ENCODE data around the gene GDA.

Gene GDA

DNA sequence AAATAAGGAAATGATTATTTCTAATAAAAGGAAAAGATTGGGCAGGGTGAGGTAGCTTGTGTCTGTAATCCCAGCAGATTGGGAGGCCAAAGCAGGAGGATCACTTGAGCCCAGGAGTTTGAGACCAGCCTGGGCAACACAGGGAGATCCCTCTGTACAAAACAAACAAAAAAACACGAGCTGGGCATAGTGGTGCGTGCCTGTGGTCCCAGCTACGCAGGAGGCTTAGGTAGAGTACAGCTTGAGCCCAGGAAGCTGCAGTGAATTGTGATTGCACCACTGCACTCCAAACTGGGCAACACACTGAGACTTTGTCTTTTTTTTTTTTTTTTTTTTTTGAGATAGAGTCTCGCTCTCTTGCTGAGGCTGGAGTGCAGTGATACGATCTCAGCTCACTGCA lies 18.8 kb downstream of the GDA start:
- no peak for TF ChIP-seq CTCF (IDR thresholded peaks at IDR 0.05; ENCODE audit: insufficient read depth, low read length, poor library complexity, severe bottlenecking)
- H3K27me3 ChIP-seq (replicated peaks; ENCODE audit: control insufficient read depth, insufficient read depth, low read length), result no peaks in the 10 kb centered on the region
- DNase-seq (ENCODE audit: extremely low read depth, insufficient read length), result no peak
- H3K4me3 ChIP-seq (replicated peaks; ENCODE audit: low read depth, low read length), result no peak overlapping the region
- no peaks in the 10 kb centered on the region for H3K36me3 ChIP-seq (ENCODE audit: control insufficient read depth, insufficient read depth, low read length)

- no peaks in the 10 kb centered on the region for H3K27me3 ChIP-seq (replicated peaks; ENCODE audit: control insufficient read depth, insufficient read depth, low read length)
- no peak for TF ChIP-seq CTCF (IDR thresholded peaks at IDR 0.05; ENCODE audit: insufficient read depth, low read length, poor library complexity, severe bottlenecking)
- no peaks in the 10 kb centered on the region for H3K36me3 ChIP-seq (ENCODE audit: control insufficient read depth, insufficient read depth, low read length)
- H3K4me3 ChIP-seq (replicated peaks; ENCODE audit: low read depth, low read length), result no peak overlapping the region
- no peak for DNase-seq (ENCODE audit: extremely low read depth, insufficient read length)
Measured at GRCh38 chr9:72169178-72169577, 19.9 kb downstream of the GDA start.

GRCh38 chr9:72173080-72173479 lies 23.8 kb downstream of the GDA start:
- Histone ChIP-seq H3K4me3 (replicated peaks; ENCODE audit: low read depth, low read length) (no peak overlapping the region), H3K36me3 (ENCODE audit: control insufficient read depth, insufficient read depth, low read length) (no peaks in the 10 kb centered on the region), H3K27me3 (replicated peaks; ENCODE audit: control insufficient read depth, insufficient read depth, low read length) (no peaks in the 10 kb centered on the region)
- no peak for DNase-seq (ENCODE audit: extremely low read depth, insufficient read length)
- TF ChIP-seq CTCF (IDR thresholded peaks at IDR 0.05; ENCODE audit: insufficient read depth, low read length, poor library complexity, severe bottlenecking), result no peak

GRCh38 chr9:72185561-72185960 lies 36.3 kb downstream of the GDA start:
- Histone ChIP-seq H3K4me3 (replicated peaks; ENCODE audit: low read depth, low read length) (no peak overlapping the region), H3K27me3 (replicated peaks; ENCODE audit: control insufficient read depth, insufficient read depth, low read length) (no peaks in the 10 kb centered on the region; the same call in 1 of the 2 replicates), H3K36me3 (ENCODE audit: control insufficient read depth, insufficient read depth, low read length) (no peaks in the 10 kb centered on the region)
- no peak for DNase-seq (ENCODE audit: extremely low read depth, insufficient read length)
- TF ChIP-seq CTCF (IDR thresholded peaks at IDR 0.05; ENCODE audit: insufficient read depth, low read length, poor library complexity, severe bottlenecking), result no peak

GRCh38 chr9:72187121-72187695 lies 38.0 kb downstream of the GDA start:
- Histone ChIP-seq H3K4me3 (replicated peaks; ENCODE audit: low read depth, low read length) (no peak overlapping the region), H3K36me3 (ENCODE audit: control insufficient read depth, insufficient read depth, low read length) (no peaks in the 10 kb centered on the region), H3K27me3 (replicated peaks; ENCODE audit: control insufficient read depth, insufficient read depth, low read length) (no peaks in the 10 kb centered on the region; the same call in 1 of the 2 replicates)
- TF ChIP-seq CTCF (IDR thresholded peaks at IDR 0.05; ENCODE audit: insufficient read depth, low read length, poor library complexity, severe bottlenecking), result no peak
- DNase-seq (ENCODE audit: extremely low read depth, insufficient read length), result no peak

- DNase-seq (ENCODE audit: extremely low read depth, insufficient read length), result no peak
- no peak for TF ChIP-seq CTCF (IDR thresholded peaks at IDR 0.05; ENCODE audit: insufficient read depth, low read length, poor library complexity, severe bottlenecking)
Measured at GRCh38 chr9:72188232-72188631, 39.0 kb downstream of the GDA start.

More at GRCh38 chr9:72188232-72188631, 39.0 kb downstream of the GDA start:
- no peaks in the 10 kb centered on the region for H3K36me3 ChIP-seq (ENCODE audit: control insufficient read depth, insufficient read depth, low read length)
- H3K4me3 ChIP-seq (replicated peaks; ENCODE audit: low read depth, low read length), result no peak overlapping the region
- H3K27me3 ChIP-seq (replicated peaks; ENCODE audit: control insufficient read depth, insufficient read depth, low read length), result no peaks in the 10 kb centered on the region; the same call in 1 of the 2 replicates

All from GM06990 (cell line).